Right ventricle myocardium superior (tissue), 1 donor: Measurements from ENCODE around the gene MIA. TPM values are rescaled to one million over a fixed set of nuclear protein-coding genes. Genes with fewer than 3 reads are reported as not detected.

Source experiments
- ATAC-seq: fragments of 200-7000 bp; cut with Tn5 transposase; one replicate; pipeline ENCODE4 v1.9.1; 2020; ENCODE audit warnings: mild to moderate bottlenecking; ENCODE audit not compliant: poor library complexity
- DNase-seq: peaks from one replicate; pipeline ENCODE4 v3.0.0-alpha.2; 2020
- intact Hi-C: fragments of 100-400 bp; cut with DNase I; formaldehyde crosslinking; loops from one replicate; pipeline ENCODE4 v1.11.2; 2022
- total RNA-seq: library from RNA; stranded (reverse); fragmentation: NEBNext Ultra II Directional; extraction: Animal tissue kit (Norgen Biotek cat#: 25700); gene quantifications from one replicate; pipeline ENCODE4 v1.2.1, GENCODE V29; 2021
- donor health status: DM: no; HTN: yes; CAD: no; lungs with severe emphysema.

Gene MIA
- total RNA-seq, 1 donor from 2014 or later, result not detected

DNA sequence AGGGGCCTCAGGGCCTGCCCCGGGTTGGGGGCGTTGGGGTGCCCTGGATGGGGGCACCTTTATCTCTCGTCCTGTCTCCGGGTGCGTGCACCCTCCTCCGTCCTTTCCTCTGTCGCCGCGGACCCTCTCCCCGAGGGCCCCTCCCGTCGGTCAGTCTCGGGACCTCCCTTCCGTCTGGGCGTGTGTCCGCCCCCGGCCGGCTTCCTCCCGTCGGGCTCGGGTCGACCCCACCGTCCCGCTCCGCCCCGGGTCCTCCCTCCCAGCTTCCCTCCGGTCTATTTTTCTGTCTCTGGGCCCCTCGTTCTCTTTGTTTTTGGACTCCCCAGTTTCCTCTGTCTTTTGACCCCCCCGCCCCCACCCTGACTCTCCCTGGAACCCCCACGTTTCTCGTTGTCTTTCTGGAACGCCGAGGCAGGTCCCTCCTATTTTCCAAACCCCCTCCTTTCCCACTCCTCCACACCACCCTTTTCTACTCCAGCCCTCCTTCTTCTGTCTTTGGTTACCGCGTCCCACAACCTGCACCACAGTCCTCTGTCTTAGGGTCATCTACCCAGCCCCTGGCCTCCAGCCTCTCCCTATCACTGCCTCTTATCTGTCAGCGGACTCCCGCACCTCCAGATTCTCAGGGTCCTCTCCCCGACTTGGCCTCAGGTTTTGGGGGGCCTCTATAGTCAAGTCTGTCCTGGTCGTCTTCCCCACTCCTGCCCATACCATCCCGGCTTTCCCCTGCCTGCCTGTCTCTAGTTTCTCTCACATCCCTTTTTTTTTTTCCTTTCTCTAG lies 24.4 kb downstream of the MIA start:
- peak; percentile 77 for DNase-seq
- intact Hi-C loops, result loop anchor here (10.0 kb wide), 1 partner anchor 125 kb away; no protein-coding TSS in a partner anchor
- ATAC-seq, result peak; percentile 4

- DNase-seq, result no peak
- no peak for ATAC-seq
- intact Hi-C loops, result loop anchor here (10.0 kb wide), 1 partner anchor 126 kb away; no protein-coding TSS in a partner anchor
Measured at GRCh38 chr19:40800339-40800996, 25.1 kb downstream of the MIA start.

- no peak for ATAC-seq
- intact Hi-C loops, result loop anchor here (10.0 kb wide), 1 partner anchor 126 kb away; no protein-coding TSS in a partner anchor
- no peak for DNase-seq
Measured at GRCh38 chr19:40800997-40801377, 25.7 kb downstream of the MIA start.

DNA sequence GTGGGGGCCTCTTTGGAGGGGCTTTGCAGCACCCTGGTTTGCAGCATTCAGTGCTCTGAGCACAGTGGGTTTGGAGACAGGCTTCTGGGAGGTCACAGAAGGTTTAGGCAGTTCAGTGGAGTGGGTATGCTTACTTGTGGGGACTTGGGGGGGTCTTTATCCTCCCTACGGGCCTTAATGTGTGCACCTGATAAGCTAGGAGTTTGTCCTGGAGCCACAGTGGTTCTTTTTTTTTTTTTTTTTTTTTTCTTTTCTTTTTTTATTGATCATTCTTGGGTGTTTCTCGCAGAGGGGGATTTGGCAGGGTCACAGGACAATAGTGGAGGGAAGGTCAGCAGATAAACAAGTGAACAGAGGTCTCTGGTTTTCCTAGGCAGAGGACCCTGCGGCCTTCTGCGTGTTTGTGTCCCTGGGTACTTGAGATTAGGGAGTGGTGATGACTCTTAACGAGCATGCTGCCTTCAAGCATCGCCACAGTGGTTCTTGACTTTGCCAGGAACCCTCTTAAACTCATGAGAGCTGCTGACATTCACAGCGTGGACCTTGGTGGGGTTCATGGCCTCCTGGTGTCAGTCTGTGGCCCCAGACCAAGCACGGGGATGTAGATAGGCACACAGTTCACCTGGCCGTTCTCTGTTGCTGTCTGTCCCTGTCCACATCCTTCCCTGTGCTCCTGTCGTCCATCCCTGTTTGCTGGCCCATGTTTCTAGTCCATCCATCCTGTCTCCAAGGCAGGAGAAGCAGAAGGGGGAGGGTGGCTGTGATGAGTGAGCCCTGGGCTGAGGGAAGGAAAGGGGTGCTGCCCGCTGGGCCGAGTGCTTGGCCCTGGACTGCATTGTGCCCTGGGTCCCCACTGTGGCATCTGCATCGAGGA lies 26.3 kb downstream of the MIA start:
- no peak for ATAC-seq
- no peak for DNase-seq
- intact Hi-C loops, result loop anchor here (10.0 kb wide), 1 partner anchor 127 kb away; no protein-coding TSS in a partner anchor

DNA sequence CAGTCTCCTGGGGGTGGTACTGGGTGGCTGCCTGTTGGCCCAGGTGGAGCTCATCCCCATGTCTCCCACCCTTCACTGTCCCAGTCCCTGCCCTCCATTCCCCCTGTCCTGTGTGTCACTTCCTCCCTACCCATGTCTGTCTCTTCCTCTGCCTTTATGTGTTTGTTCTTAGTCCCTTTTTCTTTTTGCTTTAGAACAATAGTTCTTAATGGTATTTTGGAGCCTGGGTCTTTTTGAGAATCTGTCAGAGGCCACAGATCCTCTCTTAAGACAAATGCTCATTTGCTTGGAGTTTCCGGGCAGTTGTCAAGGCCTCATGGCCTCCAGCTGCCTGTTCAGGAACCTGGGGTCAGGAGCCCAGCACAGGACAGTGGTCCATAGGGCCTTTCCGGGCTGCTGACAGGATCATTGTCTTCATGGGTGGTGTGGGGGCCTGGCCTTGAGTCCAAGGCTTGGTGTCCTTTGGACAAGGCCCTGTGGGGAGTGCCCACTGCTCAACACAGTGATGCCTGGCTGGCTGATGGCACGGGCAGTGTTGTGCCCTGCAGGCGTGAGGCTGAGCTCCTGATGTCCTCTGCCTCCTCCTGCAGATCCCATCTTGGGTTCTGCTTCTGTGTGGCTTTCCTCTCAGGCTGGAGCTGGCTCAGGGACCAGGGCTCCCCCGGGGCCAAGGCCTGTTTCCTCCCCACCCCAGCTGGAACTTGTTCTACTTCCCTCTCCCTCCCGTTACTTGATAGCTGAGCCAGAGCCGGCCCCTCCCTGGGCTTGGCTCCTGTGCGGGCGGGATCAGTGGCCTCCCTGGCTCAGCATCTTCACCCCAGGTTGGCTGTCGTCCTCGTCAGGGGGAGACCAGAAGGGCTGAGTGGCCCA lies 27.2 kb downstream of the MIA start:
- intact Hi-C loops, result loop anchor here (10.0 kb wide), 1 partner anchor 128 kb away; no protein-coding TSS in a partner anchor
- DNase-seq (peak; percentile 88), ATAC-seq (peak; percentile 17)

DNA sequence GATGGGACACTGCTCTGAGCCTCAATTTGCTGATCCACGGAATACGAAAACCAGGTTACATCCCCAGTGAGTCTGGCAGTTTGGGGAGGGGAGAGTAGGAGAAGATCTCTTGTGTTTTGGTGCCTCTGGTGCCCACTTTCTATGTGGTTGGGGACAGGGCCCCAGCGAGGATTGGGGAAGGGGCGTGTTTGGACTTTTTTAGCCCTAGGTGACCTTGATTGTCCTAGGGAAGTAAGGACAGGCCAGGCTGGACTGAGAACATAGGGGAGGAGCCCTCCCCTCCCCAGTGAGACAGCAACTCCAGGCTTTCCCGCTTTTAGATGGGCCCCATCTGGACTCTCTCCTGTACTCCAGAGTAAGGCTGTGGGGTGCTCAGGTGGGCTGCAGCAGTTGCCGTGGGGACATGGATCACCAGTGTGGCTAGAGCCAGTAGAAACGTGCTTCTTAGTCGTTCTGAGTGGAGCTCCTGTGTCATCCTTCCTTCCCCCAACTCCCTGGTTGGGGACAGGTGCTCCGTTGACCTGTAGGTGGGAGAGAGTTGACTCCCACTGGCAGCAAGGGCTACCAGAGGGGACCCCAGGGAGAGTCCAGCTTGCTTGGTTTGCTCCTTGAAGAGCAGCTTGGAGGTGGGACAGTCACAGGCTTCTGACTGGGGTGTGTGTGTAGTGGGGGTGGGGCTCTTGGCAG lies 28.0 kb downstream of the MIA start:
- intact Hi-C loops, result loop anchor here (10.0 kb wide), 1 partner anchor 129 kb away; no protein-coding TSS in a partner anchor
- DNase-seq, result peak; percentile 41

DNA sequence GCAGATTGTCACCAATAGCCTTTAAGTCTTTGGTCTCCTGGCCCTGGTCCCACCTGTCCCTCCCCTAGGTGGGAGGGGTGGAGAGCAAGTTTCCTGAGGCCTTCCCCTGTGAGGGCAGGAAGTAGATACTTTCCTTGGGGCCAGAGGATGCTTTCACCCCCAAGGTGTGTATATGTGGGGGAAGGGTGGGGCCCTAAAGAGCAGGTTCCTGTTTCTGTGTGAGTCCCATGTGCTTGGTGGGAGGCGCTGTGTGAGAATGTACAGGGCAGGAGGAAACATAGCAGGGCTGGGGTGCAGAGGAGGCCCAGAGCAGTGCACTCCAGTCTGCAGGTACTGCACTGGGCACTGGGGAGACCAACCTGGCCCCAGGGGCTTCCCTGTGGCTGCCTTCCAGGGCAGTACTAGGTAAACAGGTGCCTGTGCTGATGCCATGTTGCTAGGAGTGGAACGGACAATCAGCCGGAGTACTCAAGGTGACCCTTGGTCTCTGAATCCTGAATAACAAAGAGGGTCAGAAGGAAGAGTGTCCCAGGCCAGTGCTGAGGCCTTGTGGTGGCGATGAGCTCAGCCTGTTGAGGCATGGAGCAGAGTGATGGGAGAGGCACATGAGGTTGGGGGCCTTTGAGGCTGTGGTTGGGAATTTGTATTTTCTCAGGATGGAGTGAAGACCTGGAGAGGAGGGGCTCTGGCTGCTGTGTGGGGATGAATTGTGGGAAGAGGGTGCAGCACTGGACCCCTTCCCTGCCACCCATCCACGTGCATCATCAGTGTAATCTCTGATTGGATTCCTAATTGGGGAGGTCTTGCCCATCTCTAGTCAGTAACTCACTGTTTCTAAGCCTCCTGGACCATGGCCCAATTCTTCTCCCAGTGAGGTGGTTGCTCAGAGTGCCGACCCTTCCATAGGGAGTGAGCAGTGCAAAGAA lies 28.8 kb downstream of the MIA start:
- intact Hi-C loops, result loop anchor here (10.0 kb wide), 1 partner anchor 129 kb away; no protein-coding TSS in a partner anchor

More for the DNA sequence above, 28.0 kb downstream of the MIA start:
- ATAC-seq, result no peak

DNA sequence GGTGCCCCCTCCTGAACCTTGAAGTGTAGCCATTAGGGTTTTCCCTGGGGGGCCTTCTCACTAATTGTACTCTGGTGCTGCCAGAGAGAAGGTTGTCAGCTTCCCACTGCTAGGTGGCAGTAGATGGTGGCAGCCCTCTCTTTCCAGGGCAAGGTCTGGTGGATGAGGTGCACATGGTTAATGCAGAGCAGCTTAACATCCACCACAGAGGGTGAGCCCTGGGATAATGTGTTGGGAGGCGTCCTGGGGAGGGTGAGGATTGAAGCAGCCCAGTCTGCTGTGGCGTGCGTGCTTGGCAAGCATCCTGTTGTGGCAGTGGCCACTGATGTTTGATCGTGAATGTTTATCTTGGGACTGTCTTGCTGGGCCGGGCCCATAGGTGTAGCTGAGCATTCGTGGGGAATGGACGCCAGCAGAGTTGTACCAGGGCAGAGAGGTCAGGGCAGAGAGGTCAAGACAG lies 29.5 kb downstream of the MIA start:
- DNase-seq, result no peak
- ATAC-seq, result peak; percentile 16
- intact Hi-C loops, result loop anchor here (10.0 kb wide), 1 partner anchor 130 kb away; no protein-coding TSS in a partner anchor

More for the DNA sequence above, 28.8 kb downstream of the MIA start:
- no peak for ATAC-seq
- DNase-seq, result peak; percentile 29

DNA sequence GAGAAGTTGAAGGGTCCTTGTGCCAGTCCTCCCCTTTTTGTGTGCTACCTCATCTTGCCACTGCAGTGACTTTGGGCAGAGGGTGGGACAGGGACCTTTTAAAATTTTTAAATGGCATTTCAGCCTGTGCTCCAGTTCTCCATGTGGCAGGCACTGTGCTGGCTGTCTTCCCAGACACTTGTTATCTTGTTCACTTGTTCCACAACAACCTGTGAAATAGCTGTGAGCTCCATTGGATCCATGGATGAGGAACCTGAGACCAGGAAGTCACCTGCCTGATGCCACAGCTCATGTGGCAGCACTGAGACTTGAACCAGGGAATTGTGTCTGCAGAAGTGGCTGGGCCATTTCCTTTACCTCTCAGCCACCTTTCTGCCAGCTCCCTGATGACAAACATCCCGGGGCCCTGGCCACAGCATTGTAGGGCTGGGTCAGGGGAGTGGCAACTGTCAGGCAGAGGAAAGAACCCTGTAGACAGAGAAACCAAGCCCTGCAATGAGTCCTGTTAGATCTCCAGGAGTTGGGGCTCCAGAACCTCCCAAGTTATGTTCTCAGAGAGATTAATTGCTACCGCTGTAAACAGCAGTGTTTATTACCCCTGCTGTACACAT lies 30.0 kb downstream of the MIA start:
- intact Hi-C loops, result loop anchor here (10.0 kb wide), 1 partner anchor 131 kb away; no protein-coding TSS in a partner anchor
- ATAC-seq (peak; percentile 6), DNase-seq (no peak)

GRCh38 chr19:40806423-40807146 lies 31.3 kb downstream of the MIA start:
- peak; percentile 10 for ATAC-seq
- intact Hi-C loops, result loop anchor here (10.0 kb wide), 1 partner anchor 132 kb away; no protein-coding TSS in a partner anchor

GRCh38 chr19:40807147-40808020 lies 32.1 kb downstream of the MIA start:
- ATAC-seq (no peak), DNase-seq (no peak)
- intact Hi-C loops, result loop anchor here (10.0 kb wide), 1 partner anchor 133 kb away; no protein-coding TSS in a partner anchor

More at GRCh38 chr19:40806423-40807146, 31.3 kb downstream of the MIA start:
- peak; percentile 87 for DNase-seq

DNA sequence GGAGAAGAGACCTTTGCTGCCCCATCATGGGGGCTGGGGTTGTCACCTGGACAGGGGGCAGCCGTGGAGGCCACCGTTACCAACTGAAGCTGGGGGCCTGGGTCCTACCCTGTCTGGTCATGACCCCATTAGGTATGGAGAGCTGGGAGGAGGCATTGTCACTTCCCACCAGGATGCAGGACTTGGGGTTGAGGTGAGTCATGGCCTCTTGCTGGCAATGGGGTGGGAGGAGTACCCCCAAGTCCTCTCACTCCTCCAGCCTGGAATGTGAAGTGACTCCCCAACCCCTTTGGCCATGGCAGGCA lies 32.7 kb downstream of the MIA start:
- intact Hi-C loops, result loop anchor here (10.0 kb wide), 1 partner anchor 133 kb away; no protein-coding TSS in a partner anchor
- ATAC-seq, result no peak
- no peak for DNase-seq

- ATAC-seq (no peak), DNase-seq (no peak)
- intact Hi-C loops, result loop anchor here (10.0 kb wide), 1 partner anchor 134 kb away; no protein-coding TSS in a partner anchor
Measured at GRCh38 chr19:40808497-40808896, 33.2 kb downstream of the MIA start.
